C4-2B (cell line): ENCODE results near the gene FOS.

Experiments used
- CTCF ChIP-seq: fragments of 450-650 bp; conservative IDR thresholded peaks from 2 replicates; pipeline ENCODE4 v1.5.1; 2017; ENCODE audit warnings: mild to moderate bottlenecking
- ZFX ChIP-seq: fragments of 450-650 bp; IDR thresholded peaks from 2 replicates; pipeline ENCODE4 v1.6.1; 2017

- TF ChIP-seq CTCF, result no peak; the same call in 1 of the 2 replicates
- no peak for TF ChIP-seq ZFX
Observed at GRCh38 chr14:75283833-75284563, 5.4 kb downstream of the FOS start.
